Liver (tissue), 9 donors: Measurements from ENCODE around the gene ZNF606. TPM values are rescaled to one million over a fixed set of nuclear protein-coding genes. Genes with fewer than 3 reads are reported as not detected.

Source experiments
- DNase-seq: peaks from one replicate; pipeline ENCODE4 v3.0.0-alpha.2; 2017; ENCODE audit warnings: low spot score
- H3K27ac ChIP-seq, 2 donors: one replicate each; pipeline ENCODE4 v1.7.0; 2013; ENCODE audit warnings: inconsistent platforms in 2 of 2, low read length in 2 of 2, control low read depth in 1 of 2, low read depth in 1 of 2, mild to moderate bottlenecking in 1 of 2
- H3K27me3 ChIP-seq, 4 donors: one replicate each; pipeline versions ENCODE4 v1.6.1 to v1.7.0; 2013; ENCODE audit warnings: low read length in 3 of 4, inconsistent platforms in 1 of 4, mild to moderate bottlenecking in 1 of 4, moderate library complexity in 1 of 4; ENCODE audit not compliant: control insufficient read depth in 4 of 4, insufficient read depth in 4 of 4
- H3K36me3 ChIP-seq, 4 donors: one replicate each; pipeline versions ENCODE4 v1.6.1 to v1.7.0; 2013; ENCODE audit warnings: low read length in 3 of 4, mild to moderate bottlenecking in 3 of 4, low read depth in 1 of 4, moderate library complexity in 1 of 4; ENCODE audit not compliant: control insufficient read depth in 4 of 4, insufficient read depth in 3 of 4
- H3K4me1 ChIP-seq, 4 donors: one replicate each; pipeline versions ENCODE4 v1.6.1 to v1.7.0; 2013; ENCODE audit warnings: low read length in 3 of 4, mild to moderate bottlenecking in 3 of 4, moderate library complexity in 1 of 4; ENCODE audit not compliant: control insufficient read depth in 4 of 4, insufficient read depth in 4 of 4
- H3K4me3 ChIP-seq, 3 donors: one replicate each; pipeline versions ENCODE4 v1.6.1 to v1.7.0; 2013; ENCODE audit warnings: low read length in 3 of 3, control low read depth in 1 of 3, low read depth in 1 of 3, mild to moderate bottlenecking in 1 of 3
- H3K9ac ChIP-seq, 2 donors: one replicate each; pipeline ENCODE4 v1.7.0; 2013; ENCODE audit warnings: low read length in 2 of 2, mild to moderate bottlenecking in 2 of 2, moderate library complexity in 2 of 2, control low read depth in 1 of 2, low read depth in 1 of 2
- H3K9me3 ChIP-seq, 4 donors: one replicate each; pipeline versions ENCODE4 v1.6.1 to v1.7.0; 2013; ENCODE audit warnings: low read length in 3 of 4; ENCODE audit not compliant: control insufficient read depth in 4 of 4
- CTCF ChIP-seq: fragments of 150-350 bp; IDR thresholded peaks from 2 replicates; pipeline ENCODE4 v1.5.1; 2017; ENCODE audit warnings: improper control_type of control experiment, low read depth, low read length; ENCODE audit not compliant: missing input control
- EGR1 ChIP-seq, 2 donors: IDR thresholded peaks; 2 replicates each; pipeline ENCODE4 v1.6.1; 2016 to 2018; ENCODE audit warnings: antibody characterized with exemption in 2 of 2, low read depth in 2 of 2
- FOXA1 ChIP-seq: IDR thresholded peaks from 2 replicates; pipeline ENCODE4 v1.6.1; 2016; ENCODE audit warnings: antibody characterized with exemption
- FOXA2 ChIP-seq: IDR thresholded peaks from 2 replicates; pipeline ENCODE4 v1.6.1; 2016; ENCODE audit warnings: antibody characterized with exemption
- GABPA ChIP-seq, 2 donors: IDR thresholded peaks in 1 of 2; conservative IDR thresholded peaks in 1 of 2; 2 replicates each; pipeline ENCODE4 v1.6.1; 2016; ENCODE audit warnings: antibody characterized with exemption in 2 of 2, mild to moderate bottlenecking in 1 of 2, moderate library complexity in 1 of 2
- HNF4A ChIP-seq, 2 donors: conservative IDR thresholded peaks; 2 replicates each; pipeline ENCODE4 v1.6.1; 2016; ENCODE audit warnings: antibody characterized with exemption in 2 of 2, mild to moderate bottlenecking in 2 of 2
- HNF4G ChIP-seq: IDR thresholded peaks from 2 replicates; pipeline ENCODE4 v1.6.1; 2016; ENCODE audit warnings: antibody characterized with exemption
- JUND ChIP-seq, 2 donors: IDR thresholded peaks; 2 replicates each; pipeline ENCODE4 v1.6.1; 2016; ENCODE audit warnings: antibody characterized with exemption in 2 of 2
- MAX ChIP-seq: IDR thresholded peaks from 2 replicates; pipeline ENCODE4 v1.6.1; 2016; ENCODE audit warnings: antibody characterized with exemption
- REST ChIP-seq: IDR thresholded peaks from 2 replicates; pipeline ENCODE4 v1.6.1; 2016; ENCODE audit warnings: antibody characterized with exemption, mild to moderate bottlenecking
- SP1 ChIP-seq: IDR thresholded peaks from 2 replicates; pipeline ENCODE4 v1.6.1; 2018; ENCODE audit warnings: antibody characterized with exemption, mild to moderate bottlenecking
- TAF1 ChIP-seq: conservative IDR thresholded peaks from 2 replicates; pipeline ENCODE4 v1.6.1; 2016; ENCODE audit warnings: antibody characterized with exemption, mild to moderate bottlenecking
- YY1 ChIP-seq: IDR thresholded peaks from 2 replicates; pipeline ENCODE4 v1.6.1; 2016; ENCODE audit warnings: antibody characterized with exemption, mild to moderate bottlenecking
- WGBS: extraction: QIAGEN DNeasy Blood & Tissue Kit; methylation state at CpG from one replicate; pipeline ENCODE4 v1.1.7; 2013; 5-methylcytosine and 5-hydroxymethylcytosine counted together
- polyA plus RNA-seq, 2 donors: library from polyadenylated mRNA; stranded (reverse) in 1 of 2; unstranded in 1 of 2; fragments of 200-250 nt in 1 of 2; fragments of >200 nt in 1 of 2; fragmentation: Nextera tagmentation in 1 of 2; extraction: Ambion mirVana in 1 of 2; gene quantifications; one replicate each; pipeline versions ENCODE4 v1.2.1 to v1.2.3, GENCODE V29; 2013 to 2015
- total RNA-seq, 2 donors: library from RNA; depleted of rRNA; stranded (reverse); fragments of >200 nt; gene quantifications; one replicate each; pipeline ENCODE4 v1.2.3, GENCODE V29; 2014
- donor health status: healthy.
- donor health status: healthy.
- donor health status: healthy.
- donor health status: healthy.
- donor health status: healthy.

Gene ZNF606
- total RNA-seq (10 to 100 TPM in 1 of 2 donors, 1 to 10 TPM in 1; 8.7 to 12.8 TPM), polyA plus RNA-seq (1 to 10 TPM; 3.2 to 4.5 TPM)

DNA sequence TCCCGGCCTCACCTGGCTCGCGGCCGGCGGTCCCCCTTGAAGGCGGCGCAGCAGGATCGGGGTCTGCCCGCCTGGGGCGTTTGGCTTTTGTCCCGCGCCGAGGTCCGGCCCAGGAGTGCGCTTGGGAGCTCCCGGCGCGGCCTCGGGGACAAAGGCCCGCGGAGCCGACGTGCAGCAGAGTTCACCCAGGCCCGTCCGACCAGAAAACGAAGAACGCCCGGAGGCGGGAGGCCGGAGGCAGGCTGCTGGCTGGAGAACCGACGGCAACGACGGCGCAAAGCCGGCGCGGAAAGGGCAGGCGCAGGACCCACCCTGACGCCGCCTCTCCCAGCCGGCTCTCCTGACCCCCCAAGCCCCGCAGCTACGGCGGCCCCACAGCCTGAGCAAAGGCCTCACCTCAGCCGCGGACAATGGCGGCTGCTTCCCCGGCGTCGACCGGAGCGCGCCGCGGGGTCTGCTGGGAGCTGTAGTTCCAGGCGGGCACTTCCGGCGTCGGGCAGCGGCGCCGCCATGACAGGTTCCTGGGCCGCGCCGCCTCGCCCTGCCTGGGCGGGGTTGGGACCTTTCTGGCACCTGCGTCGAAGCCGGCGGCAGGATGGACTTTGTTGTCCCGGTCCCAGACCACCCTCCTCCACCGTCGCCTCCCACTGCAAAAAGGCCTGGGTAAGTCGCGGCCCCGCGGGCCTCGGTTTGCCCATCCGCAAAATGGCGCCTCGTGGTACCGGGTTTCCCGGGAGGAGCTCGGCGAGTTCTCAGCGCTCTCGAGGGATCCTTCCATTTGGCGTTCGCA lies at the start of gene ZNF606:
Gene ZNF606 (minus strand): TSS at position 437 of the 790 bp plus-strand sequence. CDS start 1,501 bp downstream, outside the sequence.
- H3K27ac ChIP-seq, result peak within 1 kb of the TSS; percentile 72 to 91
- H3K36me3 ChIP-seq, result peaks cover 20 to 54% (median 50%) of the 10 kb centered on the region in 4 donors
- H3K9ac ChIP-seq, result peak within 1 kb of the TSS; percentile 36 to 95

More for the DNA sequence above, at the start of gene ZNF606:
- WGBS, result under 1% methylated on average over 91 of the region's 91 CpGs
- peak; percentile 88 for DNase-seq
- Histone ChIP-seq H3K9me3 (peaks cover 41 to 63% (median 49%) of the 10 kb centered on the region in 4 donors), H3K27me3 (no peaks in the 10 kb centered on the region), H3K4me3 (peak within 1 kb of the TSS; percentile 89 to 93 (median 91)), H3K4me1 (peaks cover 7 to 19% (median 13%) of the 10 kb centered on the region in 4 donors)
- TF ChIP-seq HNF4G (no peak), FOXA1 (peak; percentile 24), EGR1 (IDR thresholded peaks at IDR 0.05; ENCODE audit: low read depth in 2 of 2) (peak in 1 of 2 donors; percentile 44), MAX (peak; percentile 32), SP1 (peak; percentile 16), JUND (IDR thresholded peaks at IDR 0.05) (no peak), GABPA (IDR thresholded peaks at IDR 0.05 in 1 of 2, conservative IDR thresholded peaks at IDR 0.05 in 1 of 2) (peak; percentile 57 to 93), TAF1 (no peak), CTCF (no peak), FOXA2 (no peak), REST (peak; percentile 58), HNF4A (conservative IDR thresholded peaks at IDR 0.05) (no peak), YY1 (peak; percentile 99)
